Endothelial cell of umbilical vein (primary cell): Measurements from ENCODE around the gene SCYL2. TPM values are rescaled to one million over a fixed set of nuclear protein-coding genes. Genes with fewer than 3 reads are reported as not detected.
A peak's percentile ranks its signal among the peaks of the same experiment; 100 is the strongest.

Experiments
- BruUV-seq: library from RNA; stranded (reverse); fragments of 400-500 nt; replicated peaks from 2 replicates; lab custom pipeline; 2021; lab: Mats Ljungman, UMichigan
- CTCF ChIA-PET: fragments of 300-600, 350-600 bp; sonication (Branson Sonifier 250); formaldehyde crosslinking; loops from one replicate; lab custom pipeline; 2021; ENCODE audit warnings: antibody characterized with exemption, inconsistent platforms; lab: Charles Lee
- POLR2A ChIA-PET: fragments of 300-600, 350-600 bp; sonication (Branson Sonifier 250); formaldehyde crosslinking; loops from one replicate; lab custom pipeline; 2021; ENCODE audit warnings: antibody characterized with exemption, inconsistent platforms; lab: Charles Lee
- DNase-seq: peaks from one replicate; pipeline ENCODE4 v3.0.0-alpha.2; 2011; ENCODE audit warnings: low read depth, low spot score
- FAIRE-seq: peaks from 2 replicates; lab custom pipeline; 2011; peaks lifted over from hg19 to GRCh38; lab: Jason Lieb, UNC
- H2AFZ ChIP-seq: 2 replicates; pipeline ENCODE4 v1.6.0; 2012; ENCODE audit warnings: low read depth, low read length, control low read depth, inconsistent platforms
- H3K27ac ChIP-seq: 2 replicates; pipeline ENCODE4 v1.5.1; 2011; ENCODE audit warnings: low read depth, mild to moderate bottlenecking, control low read depth, low read length, moderate library complexity; ENCODE audit not compliant: insufficient read depth
- H3K27me3 ChIP-seq, 2 experiments: 2 replicates each; pipeline versions ENCODE4 v1.6.0 to v1.6.1; 2011; ENCODE audit warnings: low read length in 2 of 2, mixed read lengths in 1 of 2; ENCODE audit not compliant: control insufficient read depth in 2 of 2, insufficient read depth in 2 of 2
- H3K36me3 ChIP-seq, 2 experiments: 2 replicates in 1 of 2; 3 replicates in 1 of 2; pipeline ENCODE4 v1.5.1; 2011; ENCODE audit warnings: low read length in 2 of 2, mild to moderate bottlenecking in 1 of 2, moderate library complexity in 1 of 2; ENCODE audit not compliant: control insufficient read depth in 2 of 2, insufficient read depth in 2 of 2; ENCODE audit errors: extremely low read depth in 1 of 2
- H3K4me1 ChIP-seq: 3 replicates; pipeline ENCODE4 v1.5.1; 2011; ENCODE audit warnings: mild to moderate bottlenecking, low read length; ENCODE audit not compliant: control insufficient read depth, insufficient read depth; ENCODE audit errors: extremely low read depth
- H3K4me2 ChIP-seq: 2 replicates; pipeline ENCODE4 v1.6.1; 2011; ENCODE audit warnings: low read length, control low read depth, mixed read lengths; ENCODE audit not compliant: insufficient read depth
- H3K4me3 ChIP-seq, 3 experiments: fragments of 200-600 bp in 1 of 3; sonication (generic), shearing (Covaris generic) in 1 of 3; replicated peaks in 1 of 3; 2 replicates each; pipeline ENCODE4 v1.5.1; 2011 to 2016; ENCODE audit warnings: control low read depth in 3 of 3, low read length in 3 of 3, mild to moderate bottlenecking in 2 of 3, inconsistent platforms in 1 of 3, low read depth in 1 of 3, moderate library complexity in 1 of 3; ENCODE audit not compliant: insufficient read depth in 1 of 3
- H3K79me2 ChIP-seq: 2 replicates; pipeline ENCODE4 v1.6.0; 2012; ENCODE audit warnings: low read length, inconsistent platforms; ENCODE audit not compliant: control insufficient read depth, insufficient read depth
- H3K9ac ChIP-seq: replicated peaks from 2 replicates; pipeline ENCODE3; 2011; ENCODE audit warnings: low read length, control low read depth; ENCODE audit not compliant: insufficient read depth; ENCODE audit errors: extremely low read depth
- H3K9me1 ChIP-seq: replicated peaks from 3 replicates; pipeline ENCODE4 v1.6.0; 2011; ENCODE audit warnings: mild to moderate bottlenecking, low read length; ENCODE audit not compliant: control insufficient read depth, insufficient read depth; ENCODE audit errors: extremely low read depth
- H3K9me3 ChIP-seq: replicated peaks from 2 replicates; pipeline ENCODE4 v1.5.1; 2012; ENCODE audit warnings: low read length, inconsistent platforms; ENCODE audit not compliant: control insufficient read depth, insufficient read depth
- H4K20me1 ChIP-seq: replicated peaks from 2 replicates; pipeline ENCODE3; 2011; ENCODE audit warnings: mild to moderate bottlenecking, low read length; ENCODE audit not compliant: control insufficient read depth, insufficient read depth; ENCODE audit errors: extremely low read depth
- CTCF ChIP-seq, 2 donors: IDR thresholded peaks; 1 replicate in 1 of 2; 2 replicates in 1 of 2; pipeline ENCODE4 v1.5.1; 2011; ENCODE audit warnings: low read length in 2 of 2, mild to moderate bottlenecking in 2 of 2, moderate library complexity in 2 of 2, control low read depth in 1 of 2, inconsistent platforms in 1 of 2, low read depth in 1 of 2; ENCODE audit not compliant: insufficient read depth in 1 of 2; ENCODE audit errors: extremely low read depth in 1 of 2
- EZH2 ChIP-seq: IDR thresholded peaks from 2 replicates; pipeline ENCODE4 v1.6.1; 2012; ENCODE audit warnings: borderline replicate concordance, low read depth, mild to moderate bottlenecking, moderate library complexity, low read length, inconsistent platforms; ENCODE audit not compliant: severe bottlenecking
- FOS ChIP-seq: IDR thresholded peaks from 2 replicates; pipeline ENCODE4 v1.6.1; 2011; ENCODE audit warnings: mild to moderate bottlenecking, low read length, moderate library complexity, borderline replicate concordance; ENCODE audit not compliant: insufficient read depth
- GATA2 ChIP-seq: IDR thresholded peaks from 2 replicates; pipeline ENCODE4 v1.7.0; 2011; ENCODE audit warnings: low read depth, mild to moderate bottlenecking, moderate library complexity, mixed read lengths, low read length; ENCODE audit not compliant: insufficient read length, insufficient read depth
- JUN ChIP-seq: IDR thresholded peaks from 2 replicates; pipeline ENCODE4 v1.6.1; 2011; ENCODE audit warnings: borderline replicate concordance, low read depth; ENCODE audit not compliant: insufficient read length, insufficient read depth
- MYC ChIP-seq: IDR thresholded peaks from one replicate; pipeline ENCODE4 v1.6.1; 2011; ENCODE audit warnings: mild to moderate bottlenecking, low read depth, low read length
- POLR2A ChIP-seq: IDR thresholded peaks from 2 replicates; pipeline ENCODE4 v1.6.1; 2012; ENCODE audit warnings: low read depth, mild to moderate bottlenecking, control low read depth, low read length
- POLR2AphosphoS5 ChIP-seq: IDR thresholded peaks from 2 replicates; pipeline ENCODE4 v1.6.1; 2012; ENCODE audit warnings: low read depth, mild to moderate bottlenecking, control low read depth, low read length, moderate library complexity; ENCODE audit not compliant: insufficient read depth
- dilution Hi-C: fragments of 300-500 bp; cut with MboI; formaldehyde crosslinking; loops from one replicate; pipeline ENCODE4 v1.15.0; 2019; ENCODE audit warnings: low sequenced_read_pairs; ENCODE audit not compliant: extremely low pct_ligation_motif_present
- intact Hi-C: fragments of 100-400 bp; cut with micrococcal nuclease; formaldehyde crosslinking; loops from one replicate; pipeline ENCODE4 v1.10.0; 2022
- polyA plus RNA-seq, 4 experiments: library from polyadenylated mRNA; depleted of rRNA in 3 of 4; stranded (reverse) in 3 of 4; unstranded in 1 of 4; fragments of >200 nt; gene quantifications; 2 replicates each; pipeline versions ENCODE4 v1.2.1 to v1.2.3, GENCODE V29; 2011 to 2012; ENCODE audit warnings: missing spikeins in 1 of 4
- total RNA-seq: library from RNA; stranded (reverse); gene quantifications from 2 replicates; pipeline ENCODE4 v1.2.3, GENCODE V29; 2021
- TF ChIP-seq, protein P1 (sequence below): IDR thresholded peaks from 2 replicates; pipeline ENCODE4 v1.6.1; 2011; ENCODE audit not compliant: insufficient read depth, insufficient read length

SCYL2 gene
- total and polyA plus RNA-seq, 2 donors (not counting 3 experiments of a cell fraction or from before 2014, with no cell fraction given): 12.5 to 41.4 TPM

GRCh38 chr12:100348657-100349454, 81.9 kb downstream of the SCYL2 start:
- no peak overlapping the region for H3K9ac ChIP-seq
- no peak overlapping the region for H2AFZ ChIP-seq
- peaks cover 0 to 2% of the 10 kb centered on the region in 2 experiments for H3K27me3 ChIP-seq
- TF ChIP-seq CTCF (IDR thresholded peaks at IDR 0.05; ENCODE audit: extremely low read depth in 1 of 2, insufficient read depth in 1 of 2, low read depth in 1 of 2, low read length in 2 of 2): no peak
- no peak for TF ChIP-seq JUN
- no peak for TF ChIP-seq FOS
- TF ChIP-seq MYC: no peak
- no peak for TF ChIP-seq POLR2AphosphoS5
- TF ChIP-seq EZH2: no peak
- TF ChIP-seq, protein P1, sequence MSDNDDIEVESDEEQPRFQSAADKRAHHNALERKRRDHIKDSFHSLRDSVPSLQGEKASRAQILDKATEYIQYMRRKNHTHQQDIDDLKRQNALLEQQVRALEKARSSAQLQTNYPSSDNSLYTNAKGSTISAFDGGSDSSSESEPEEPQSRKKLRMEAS: no peak
- no peak for TF ChIP-seq GATA2
- TF ChIP-seq POLR2A: no peak
- H3K36me3 ChIP-seq: no peaks in the 10 kb centered on the region
- H3K79me2 ChIP-seq: no peaks in the 10 kb centered on the region
- dilution Hi-C loops (no loop called here), intact Hi-C loops (loop anchor here (1.0 to 2.0 kb wide), 3 partner anchors 205 to 392 kb away; no protein-coding TSS in a partner anchor)
- H3K4me1 ChIP-seq: no peaks in the 10 kb centered on the region
- FAIRE-seq (no peak), DNase-seq (peak; percentile 37)
- no TSS peak for BruUV-seq
- no peaks in the 10 kb centered on the region for H3K9me3 ChIP-seq
- no peak overlapping the region for H3K27ac ChIP-seq
- ChIA-PET POLR2A (no interaction called here), CTCF (interaction anchor here (0.8 to 3.1 kb wide), 19 partner anchors 11 to 975 kb away, joined by 3 to 33 read pairs (median 5); partner anchors contain the start of gene GAS2L3)
- no peak overlapping the region for H3K4me3 ChIP-seq
- H4K20me1 ChIP-seq: no peaks in the 10 kb centered on the region
- H3K4me2 ChIP-seq: no peak overlapping the region
- no peaks in the 10 kb centered on the region for H3K9me1 ChIP-seq
